Osteoblast (primary cell): ENCODE results near the gene MAD1L1. TPM values are rescaled to one million over a fixed set of nuclear protein-coding genes. Genes with fewer than 3 reads are reported as not detected.

Experiments
- DNase-seq: peaks from one replicate; pipeline ENCODE4 v3.0.0; 2011; ENCODE audit warnings: low spot score, mixed read lengths; ENCODE audit not compliant: insufficient read length; ENCODE audit errors: missing footprints
- H2AFZ ChIP-seq: 2 replicates; pipeline ENCODE4 v1.6.0; 2011; ENCODE audit warnings: mild to moderate bottlenecking, low read length
- H3K27ac ChIP-seq: 2 replicates; pipeline ENCODE4 v1.5.1; 2011; ENCODE audit warnings: mild to moderate bottlenecking, low read depth, low read length, moderate library complexity
- H3K27me3 ChIP-seq: 2 replicates; pipeline ENCODE4 v1.6.0; 2012; ENCODE audit warnings: mild to moderate bottlenecking, control low read depth, inconsistent platforms, low read length, moderate library complexity; ENCODE audit not compliant: insufficient read depth
- H3K36me3 ChIP-seq: 2 replicates; pipeline ENCODE4 v1.5.1; 2011; ENCODE audit warnings: mild to moderate bottlenecking, low read length, control low read depth, moderate library complexity; ENCODE audit not compliant: insufficient read depth
- H3K4me1 ChIP-seq: 2 replicates; pipeline ENCODE4 v1.5.1; 2011; ENCODE audit warnings: mild to moderate bottlenecking, low read length, control low read depth, moderate library complexity; ENCODE audit not compliant: insufficient read depth
- H3K4me2 ChIP-seq: 2 replicates; pipeline ENCODE4 v1.6.0; 2011; ENCODE audit warnings: mild to moderate bottlenecking, low read length; ENCODE audit not compliant: insufficient read depth
- H3K4me3 ChIP-seq: fragments of 200-600 bp; sonication (generic); 3 replicates; pipeline ENCODE4 v1.5.1; 2012; ENCODE audit warnings: mild to moderate bottlenecking, low read length, inconsistent platforms; ENCODE audit not compliant: insufficient read depth
- H3K79me2 ChIP-seq: 2 replicates; pipeline ENCODE4 v1.6.0; 2012; ENCODE audit warnings: mild to moderate bottlenecking, low read length, control low read depth, inconsistent platforms; ENCODE audit not compliant: insufficient read depth
- H3K9me3 ChIP-seq: 2 replicates; pipeline ENCODE4 v1.5.1; 2011; ENCODE audit warnings: low read depth, low read length, control low read depth
- H4K20me1 ChIP-seq: 2 replicates; pipeline ENCODE4 v1.6.0; 2012; ENCODE audit warnings: mild to moderate bottlenecking, low read length, control low read depth; ENCODE audit not compliant: insufficient read depth
- total RNA-seq: library from RNA; depleted of rRNA; stranded (reverse); fragments of >200 nt; gene quantifications from 2 replicates; pipeline ENCODE4 v1.2.3, GENCODE V29; 2012
- TF ChIP-seq, protein P1 (sequence below): IDR thresholded peaks from 2 replicates; pipeline ENCODE4 v1.5.1; 2011; ENCODE audit warnings: mild to moderate bottlenecking, low read depth, low read length, moderate library complexity; ENCODE audit errors: extremely low read depth

MAD1L1 gene
- total RNA-seq, 1 donor: 66.2 TPM

DNA sequence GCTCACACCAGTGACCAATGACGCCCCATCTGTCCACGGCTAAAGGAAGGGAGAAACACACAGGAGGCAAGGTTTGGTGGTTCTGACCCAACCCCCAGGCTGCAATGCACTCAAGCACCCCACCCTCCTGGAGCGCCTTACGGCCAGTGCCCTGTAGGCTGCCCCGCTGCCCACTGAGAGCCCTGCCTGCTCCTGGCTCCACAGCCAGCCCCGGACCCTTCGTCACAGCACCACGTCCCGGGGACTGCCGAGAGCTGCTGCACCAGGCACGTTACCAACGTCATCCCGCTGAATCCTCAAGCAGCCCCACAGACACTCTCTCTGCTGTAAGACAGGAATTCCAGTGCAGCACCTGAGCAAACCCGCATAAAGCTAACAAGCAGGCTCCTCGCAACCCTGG, 87.8 kb downstream of the MAD1L1 start:
- no peak overlapping the region for H3K4me3 ChIP-seq
- peaks cover 18% of the 10 kb centered on the region for H3K36me3 ChIP-seq
- H3K4me1 ChIP-seq: no peaks in the 10 kb centered on the region
- H3K27me3 ChIP-seq: no peaks in the 10 kb centered on the region
- TF ChIP-seq, protein P1, sequence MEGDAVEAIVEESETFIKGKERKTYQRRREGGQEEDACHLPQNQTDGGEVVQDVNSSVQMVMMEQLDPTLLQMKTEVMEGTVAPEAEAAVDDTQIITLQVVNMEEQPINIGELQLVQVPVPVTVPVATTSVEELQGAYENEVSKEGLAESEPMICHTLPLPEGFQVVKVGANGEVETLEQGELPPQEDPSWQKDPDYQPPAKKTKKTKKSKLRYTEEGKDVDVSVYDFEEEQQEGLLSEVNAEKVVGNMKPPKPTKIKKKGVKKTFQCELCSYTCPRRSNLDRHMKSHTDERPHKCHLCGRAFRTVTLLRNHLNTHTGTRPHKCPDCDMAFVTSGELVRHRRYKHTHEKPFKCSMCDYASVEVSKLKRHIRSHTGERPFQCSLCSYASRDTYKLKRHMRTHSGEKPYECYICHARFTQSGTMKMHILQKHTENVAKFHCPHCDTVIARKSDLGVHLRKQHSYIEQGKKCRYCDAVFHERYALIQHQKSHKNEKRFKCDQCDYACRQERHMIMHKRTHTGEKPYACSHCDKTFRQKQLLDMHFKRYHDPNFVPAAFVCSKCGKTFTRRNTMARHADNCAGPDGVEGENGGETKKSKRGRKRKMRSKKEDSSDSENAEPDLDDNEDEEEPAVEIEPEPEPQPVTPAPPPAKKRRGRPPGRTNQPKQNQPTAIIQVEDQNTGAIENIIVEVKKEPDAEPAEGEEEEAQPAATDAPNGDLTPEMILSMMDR: no peak
- H3K79me2 ChIP-seq: no peaks in the 10 kb centered on the region
- no peak overlapping the region for H2AFZ ChIP-seq
- no peak overlapping the region for H3K4me2 ChIP-seq
- H3K27ac ChIP-seq: no peak overlapping the region
- no peak for DNase-seq
- no peaks in the 10 kb centered on the region for H3K9me3 ChIP-seq
- H4K20me1 ChIP-seq: peaks cover 9% of the 10 kb centered on the region

DNA sequence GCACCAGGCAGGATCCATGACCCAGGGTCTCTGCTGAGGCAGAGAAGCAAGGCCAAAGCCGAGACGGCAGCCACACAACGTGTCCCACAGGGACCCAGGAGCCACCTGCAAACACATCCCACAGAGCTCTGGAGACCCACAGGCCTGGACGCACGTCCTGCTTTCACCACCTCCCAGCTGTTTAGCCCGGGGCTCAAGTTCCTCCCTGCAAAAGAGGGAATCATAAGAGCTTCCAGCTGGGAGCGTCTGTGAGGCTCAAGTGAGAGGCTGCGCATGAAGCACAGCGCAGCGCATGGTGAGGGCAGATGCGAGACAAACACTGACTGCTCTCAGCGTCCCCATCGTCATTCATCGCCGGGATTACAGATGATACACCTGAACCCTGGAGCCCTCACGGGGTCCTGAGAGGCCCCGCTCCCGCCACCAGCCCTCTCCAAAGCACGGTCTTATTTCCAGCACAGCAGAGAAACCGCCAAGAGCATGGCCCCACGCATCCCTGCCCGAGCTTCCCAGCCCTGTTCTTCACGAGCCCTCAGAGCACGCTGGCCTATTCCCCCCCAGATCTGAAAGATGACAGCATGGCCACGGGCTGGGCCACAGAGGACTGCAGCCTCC, 88.7 kb downstream of the MAD1L1 start:
- TF ChIP-seq, protein P1: no peak
- H4K20me1 ChIP-seq: peaks cover 7% of the 10 kb centered on the region
- H3K4me2 ChIP-seq: no peak overlapping the region
- no peaks in the 10 kb centered on the region for H3K27me3 ChIP-seq
- H2AFZ ChIP-seq: no peak overlapping the region
- no peaks in the 10 kb centered on the region for H3K79me2 ChIP-seq
- H3K36me3 ChIP-seq: peaks cover 18% of the 10 kb centered on the region
- H3K4me1 ChIP-seq: no peaks in the 10 kb centered on the region
- no peak overlapping the region for H3K27ac ChIP-seq
- H3K9me3 ChIP-seq: no peaks in the 10 kb centered on the region
- no peak overlapping the region for H3K4me3 ChIP-seq
- no peak for DNase-seq

DNA sequence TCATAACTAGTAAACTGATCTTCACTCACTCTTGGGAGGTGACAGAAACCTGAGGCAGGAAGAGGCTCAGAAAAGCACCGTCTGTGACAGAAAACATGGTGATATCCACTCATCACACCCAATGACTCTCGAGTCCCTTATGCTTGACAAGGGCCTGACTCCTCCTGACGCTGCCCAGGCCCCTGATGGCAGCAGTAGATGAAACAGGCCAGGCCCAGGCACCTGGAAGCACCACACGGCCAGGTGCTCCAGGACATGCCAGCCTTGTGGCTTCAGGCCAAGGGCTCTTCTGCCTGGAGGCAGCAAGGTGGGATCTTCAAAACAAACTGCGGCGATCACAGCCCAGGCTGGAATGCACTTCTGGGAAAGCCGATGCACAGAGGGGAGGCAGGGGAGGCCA, 89.3 kb downstream of the MAD1L1 start:
- Histone ChIP-seq H3K27ac (no peak overlapping the region), H4K20me1 (peaks cover 7% of the 10 kb centered on the region), H3K27me3 (no peaks in the 10 kb centered on the region), H3K4me1 (no peaks in the 10 kb centered on the region), H3K79me2 (no peaks in the 10 kb centered on the region), H3K4me2 (no peak overlapping the region), H2AFZ (no peak overlapping the region), H3K4me3 (no peak overlapping the region), H3K36me3 (peaks cover 18% of the 10 kb centered on the region), H3K9me3 (no peaks in the 10 kb centered on the region)
- no peak for DNase-seq
- TF ChIP-seq, protein P1: no peak

DNA sequence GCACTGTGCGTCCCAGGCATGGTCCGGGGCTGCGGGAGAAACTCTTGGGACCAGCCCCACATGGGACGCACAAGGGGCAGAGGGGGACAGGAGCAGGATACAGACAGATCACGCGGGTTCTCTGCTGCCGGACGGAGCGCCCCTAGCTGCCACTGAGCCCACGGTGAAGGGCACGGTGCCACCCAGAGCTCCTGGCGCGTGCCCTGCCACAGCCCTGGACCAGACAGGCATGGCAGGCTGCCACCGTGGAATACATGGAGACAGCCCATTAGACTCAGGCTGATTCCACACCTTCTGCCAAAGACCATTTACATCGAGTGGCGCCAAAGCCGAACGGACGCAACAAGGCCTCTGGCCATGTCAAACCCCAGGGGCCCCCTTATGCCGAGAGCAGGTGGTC, 90.4 kb downstream of the MAD1L1 start:
- no peak for DNase-seq
- TF ChIP-seq, protein P1: no peak
- no peak overlapping the region for H3K27ac ChIP-seq
- peaks cover 22% of the 10 kb centered on the region for H3K36me3 ChIP-seq
- H2AFZ ChIP-seq: no peak overlapping the region
- H3K79me2 ChIP-seq: no peaks in the 10 kb centered on the region
- H3K4me3 ChIP-seq: no peak overlapping the region
- no peaks in the 10 kb centered on the region for H3K4me1 ChIP-seq
- no peaks in the 10 kb centered on the region for H3K9me3 ChIP-seq
- H4K20me1 ChIP-seq: peaks cover 7% of the 10 kb centered on the region
- H3K4me2 ChIP-seq: no peak overlapping the region
- H3K27me3 ChIP-seq: no peaks in the 10 kb centered on the region
